Mononuclear cell (primary cell): ENCODE measurements around the gene CPA4. TPM values are rescaled to one million over a fixed set of nuclear protein-coding genes. Genes with fewer than 3 reads are reported as not detected.

Source experiments
- H3K27me3 ChIP-seq: 2 replicates; pipeline ENCODE4 v1.6.0; 2011; ENCODE audit warnings: low read length, control low read depth; ENCODE audit not compliant: insufficient read depth
- H3K4me1 ChIP-seq: 2 replicates; pipeline ENCODE4 v1.5.1; 2011; ENCODE audit warnings: mild to moderate bottlenecking, low read length, control low read depth; ENCODE audit not compliant: insufficient read depth
- H3K4me3 ChIP-seq: 2 replicates; pipeline ENCODE4 v1.5.1; 2011; ENCODE audit warnings: mild to moderate bottlenecking, low read length, moderate library complexity
- H3K9me3 ChIP-seq: 2 replicates; pipeline ENCODE4 v1.5.1; 2011; ENCODE audit warnings: low read depth, mild to moderate bottlenecking, control low read depth, low read length
- total RNA-seq: library from RNA; depleted of rRNA; stranded (reverse); fragments of >200 nt; gene quantifications from one replicate; pipeline ENCODE4 v1.2.3, GENCODE V29; 2012

The CPA4 gene
- total RNA-seq, 1 donor = 0.21 TPM

DNA sequence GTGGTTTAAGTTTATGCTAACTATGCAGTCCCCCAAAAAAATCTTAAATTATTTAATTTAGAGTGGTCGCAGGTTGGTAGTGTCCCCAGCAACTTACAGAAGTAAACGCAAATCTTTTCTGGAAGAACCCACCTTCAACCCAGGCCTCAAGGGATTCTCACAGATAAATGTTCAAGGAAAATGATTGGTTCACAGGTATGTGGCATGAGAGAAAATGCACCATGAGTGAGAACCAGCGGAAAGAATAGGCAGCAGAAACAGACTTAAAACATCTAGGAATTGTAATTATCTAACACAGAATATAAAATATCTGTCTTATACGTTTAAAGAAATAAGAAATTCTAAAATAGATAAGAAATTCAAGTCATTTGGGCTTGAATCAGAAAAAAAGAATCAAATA, 48.9 kb downstream of the CPA4 start:
- Histone ChIP-seq H3K9me3 (no peaks in the 10 kb centered on the region), H3K4me3 (no peak overlapping the region), H3K4me1 (no peaks in the 10 kb centered on the region), H3K27me3 (no peaks in the 10 kb centered on the region)

DNA sequence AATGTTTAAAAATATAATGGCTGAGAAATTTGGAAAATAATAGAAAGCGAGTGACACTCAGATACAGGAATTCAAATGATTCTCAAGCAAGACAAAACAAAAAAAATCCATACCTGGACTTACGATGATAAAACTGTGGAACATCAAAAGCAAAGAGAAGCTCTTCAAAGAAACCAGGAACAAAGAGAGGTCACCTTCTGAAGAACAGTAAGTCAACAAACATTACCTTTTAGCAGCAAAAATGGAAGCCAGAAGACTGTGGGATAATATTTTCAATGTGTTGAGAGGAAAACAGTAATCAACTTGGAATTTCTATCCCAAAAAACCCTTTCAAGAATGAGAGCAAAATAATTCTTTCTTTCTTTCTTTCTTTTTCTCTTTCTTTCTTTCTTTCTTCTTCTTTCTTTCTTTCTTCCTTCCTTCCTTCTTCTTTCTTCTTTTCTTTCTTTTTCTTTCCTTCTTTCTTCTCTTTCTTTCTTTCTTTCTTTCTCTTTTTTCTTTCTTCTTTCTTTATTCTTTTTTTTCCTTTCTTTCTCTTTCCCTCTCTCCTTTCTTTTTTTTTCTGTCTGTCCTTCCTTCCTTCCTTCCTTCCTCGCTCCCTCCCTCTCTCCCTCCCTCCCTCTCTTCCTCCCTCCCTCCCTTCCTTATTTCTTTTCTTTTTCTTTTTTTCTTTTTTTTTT, 49.9 kb downstream of the CPA4 start:
- Histone ChIP-seq H3K27me3 (no peaks in the 10 kb centered on the region), H3K9me3 (no peaks in the 10 kb centered on the region), H3K4me3 (no peak overlapping the region), H3K4me1 (no peaks in the 10 kb centered on the region)

DNA sequence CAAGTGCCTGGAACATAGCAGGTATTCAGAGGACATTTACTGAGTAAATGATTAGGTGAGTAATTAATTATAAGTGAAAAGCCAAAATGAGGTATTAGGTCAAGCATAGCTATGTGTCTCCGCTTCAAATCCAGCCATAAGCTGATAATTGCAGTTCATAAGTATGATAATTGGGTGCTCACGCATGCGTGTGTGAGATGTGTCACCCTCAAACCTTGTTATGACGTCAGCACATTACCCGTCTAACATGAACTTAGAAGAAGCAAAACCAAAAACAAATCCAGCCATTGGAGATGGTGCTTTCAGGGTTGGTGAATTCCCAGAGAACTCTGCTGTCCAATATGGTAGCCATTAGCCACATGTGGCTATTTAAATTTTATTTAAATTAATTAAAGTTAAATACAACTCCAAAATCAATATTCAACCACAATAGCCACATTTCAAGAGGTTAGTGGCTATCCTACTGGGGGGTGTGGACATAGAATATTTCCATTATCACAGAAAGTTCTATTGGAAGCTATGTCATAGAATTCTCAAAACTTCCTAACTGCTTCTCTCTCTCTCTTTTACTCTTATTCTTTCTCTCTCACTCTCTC, 51.4 kb downstream of the CPA4 start, which contains the start of gene CPA5:
Gene CPA5 (plus strand): TSS at position 546 of the 596 bp plus-strand sequence. CDS start 1,670 bp downstream, outside the sequence.
- H3K27me3 ChIP-seq = no peaks in the 10 kb centered on the region
- no peaks in the 10 kb centered on the region for H3K9me3 ChIP-seq
- H3K4me3 ChIP-seq = no peak within 1 kb of the TSS
- H3K4me1 ChIP-seq = no peaks in the 10 kb centered on the region

DNA sequence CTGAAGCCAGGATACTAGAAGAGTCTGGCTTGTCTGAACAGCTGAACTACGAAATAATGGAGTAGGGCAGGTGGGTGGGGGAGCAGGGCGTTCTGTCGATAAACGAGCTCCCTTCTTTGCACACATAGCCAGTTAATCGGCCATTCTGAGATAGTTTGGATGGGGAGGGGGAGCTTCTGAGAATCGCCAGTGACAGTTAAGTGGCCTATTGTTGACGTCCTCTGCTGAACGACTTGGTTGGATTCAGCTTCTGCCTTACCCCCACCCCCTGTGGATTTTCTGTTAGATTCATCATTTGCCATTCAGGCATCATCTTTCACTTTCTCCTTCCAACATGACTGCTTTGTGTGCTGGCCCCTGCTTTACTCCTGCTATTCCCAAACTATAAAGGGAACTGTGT, 52.2 kb downstream of the CPA4 start:
- no peaks in the 10 kb centered on the region for H3K4me1 ChIP-seq
- no peaks in the 10 kb centered on the region for H3K9me3 ChIP-seq
- H3K27me3 ChIP-seq = no peaks in the 10 kb centered on the region
- H3K4me3 ChIP-seq = no peak overlapping the region

DNA sequence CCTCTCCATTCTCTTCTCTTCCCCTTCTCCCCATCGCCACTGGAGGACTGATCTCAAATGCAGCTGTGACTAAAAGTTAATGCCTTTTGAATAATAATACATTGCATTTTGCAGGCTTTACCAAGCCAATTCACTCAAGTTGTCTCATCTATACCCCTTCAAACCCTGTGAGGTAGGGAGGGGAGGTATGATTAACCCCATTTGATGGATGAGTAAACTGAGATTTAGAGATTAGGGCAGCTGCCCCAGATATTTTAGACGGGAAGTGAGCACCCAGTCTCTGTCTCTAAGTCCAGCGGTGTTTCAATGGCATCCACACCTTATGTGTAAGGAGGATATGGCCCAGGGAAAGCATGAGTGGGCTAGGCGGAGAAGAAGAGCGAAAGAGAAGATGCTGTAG, 52.8 kb downstream of the CPA4 start:
- no peaks in the 10 kb centered on the region for H3K4me1 ChIP-seq
- H3K9me3 ChIP-seq = no peaks in the 10 kb centered on the region
- H3K4me3 ChIP-seq = no peak overlapping the region
- no peaks in the 10 kb centered on the region for H3K27me3 ChIP-seq

DNA sequence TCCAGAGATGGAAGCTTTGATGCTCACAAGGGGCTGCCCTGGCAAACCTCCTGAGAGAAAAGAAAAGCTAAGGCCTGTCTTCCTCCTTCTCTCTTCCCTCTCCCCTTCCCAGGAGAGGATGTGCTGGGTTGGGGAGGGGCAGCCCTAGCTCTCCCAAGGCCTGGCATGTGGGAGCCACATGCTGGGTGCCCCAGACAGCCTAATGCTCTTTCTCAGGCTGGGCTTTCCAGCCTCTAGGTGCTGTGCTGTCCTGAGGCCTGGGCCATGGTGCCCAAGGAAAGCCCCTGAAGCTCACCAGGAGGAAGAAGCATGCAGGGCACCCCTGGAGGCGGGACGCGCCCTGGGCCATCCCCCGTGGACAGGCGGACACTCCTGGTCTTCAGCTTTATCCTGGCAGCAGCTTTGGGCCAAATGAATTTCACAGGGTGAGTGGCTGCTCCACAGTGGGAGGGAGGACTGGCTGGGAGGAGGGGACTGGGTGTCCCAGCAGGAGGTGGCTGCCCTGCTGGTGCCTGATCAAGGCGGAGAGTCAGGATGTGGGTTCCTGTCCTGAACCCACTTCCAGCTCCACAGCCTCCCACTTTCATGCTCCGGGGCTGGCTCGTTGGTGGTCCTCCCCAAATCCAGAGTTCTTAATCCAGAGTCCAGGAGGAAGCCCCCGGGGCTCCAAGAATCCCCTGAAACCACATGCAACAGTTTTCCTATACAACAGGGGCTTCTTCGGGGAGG, 53.4 kb downstream of the CPA4 start:
- H3K27me3 ChIP-seq = no peaks in the 10 kb centered on the region
- no peak overlapping the region for H3K4me3 ChIP-seq
- H3K9me3 ChIP-seq = no peaks in the 10 kb centered on the region
- H3K4me1 ChIP-seq = no peaks in the 10 kb centered on the region

DNA sequence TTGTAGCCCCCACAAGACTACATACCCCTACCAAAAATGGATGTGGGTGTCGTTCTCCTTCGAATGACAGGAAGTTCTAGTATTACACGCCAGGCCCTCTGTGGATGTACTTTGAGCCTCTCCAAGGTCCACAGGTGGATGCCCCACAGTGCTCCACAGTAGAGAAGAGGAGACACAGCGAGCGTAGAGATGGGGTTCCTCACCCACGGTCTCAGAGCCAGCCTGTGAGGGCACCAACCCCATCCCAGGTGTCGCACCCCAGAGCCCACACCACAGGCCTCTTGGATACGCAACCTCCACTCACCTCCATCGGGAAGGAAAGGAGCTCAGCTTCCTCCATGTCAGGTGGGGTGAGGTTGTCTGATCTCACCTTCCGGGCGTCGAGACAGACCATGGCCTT, 54.0 kb downstream of the CPA4 start:
- H3K27me3 ChIP-seq = no peaks in the 10 kb centered on the region
- H3K9me3 ChIP-seq = no peaks in the 10 kb centered on the region
- H3K4me3 ChIP-seq = no peak overlapping the region
- no peaks in the 10 kb centered on the region for H3K4me1 ChIP-seq

DNA sequence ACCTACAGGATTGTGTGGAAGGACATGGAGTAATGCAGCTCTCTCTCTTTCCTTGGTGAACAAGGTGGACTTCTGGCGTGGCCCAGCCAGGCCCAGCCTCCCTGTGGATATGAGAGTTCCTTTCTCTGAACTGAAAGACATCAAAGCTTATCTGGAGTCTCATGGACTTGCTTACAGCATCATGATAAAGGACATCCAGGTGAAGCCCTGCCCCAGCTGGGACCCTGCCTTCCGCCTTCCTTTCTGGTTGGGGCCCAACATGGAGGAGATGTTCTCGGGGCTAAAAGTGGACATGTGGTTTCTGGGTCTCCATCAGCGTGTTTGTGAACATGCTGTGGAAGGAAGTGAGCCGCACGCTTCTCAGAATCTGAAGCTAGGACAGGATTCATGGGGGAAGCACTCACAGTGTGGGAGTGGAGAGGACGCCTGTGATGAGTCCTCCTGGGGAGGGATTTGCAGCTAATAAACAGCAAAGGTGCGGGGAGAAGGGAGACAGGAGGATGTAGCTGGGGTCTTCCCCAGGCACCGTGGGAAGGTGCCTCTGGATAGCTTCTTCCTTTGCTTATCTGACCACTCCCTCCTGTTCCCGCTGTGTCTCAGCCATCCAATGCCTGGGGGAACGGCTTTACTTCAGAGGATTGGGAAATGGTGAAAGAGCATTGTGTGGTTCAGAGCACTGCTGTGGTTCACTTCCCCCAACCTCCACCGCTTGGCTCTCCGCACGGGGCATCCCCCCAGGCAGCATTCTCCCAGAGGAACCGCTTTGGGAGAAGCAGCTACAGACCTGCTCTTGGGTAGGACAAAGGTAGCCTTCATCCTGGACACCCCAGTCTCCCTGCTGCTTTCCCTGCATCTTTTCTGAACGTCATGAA, 57.2 kb downstream of the CPA4 start:
- no peaks in the 10 kb centered on the region for H3K9me3 ChIP-seq
- no peaks in the 10 kb centered on the region for H3K27me3 ChIP-seq
- H3K4me1 ChIP-seq = no peaks in the 10 kb centered on the region
- H3K4me3 ChIP-seq = no peak overlapping the region

DNA sequence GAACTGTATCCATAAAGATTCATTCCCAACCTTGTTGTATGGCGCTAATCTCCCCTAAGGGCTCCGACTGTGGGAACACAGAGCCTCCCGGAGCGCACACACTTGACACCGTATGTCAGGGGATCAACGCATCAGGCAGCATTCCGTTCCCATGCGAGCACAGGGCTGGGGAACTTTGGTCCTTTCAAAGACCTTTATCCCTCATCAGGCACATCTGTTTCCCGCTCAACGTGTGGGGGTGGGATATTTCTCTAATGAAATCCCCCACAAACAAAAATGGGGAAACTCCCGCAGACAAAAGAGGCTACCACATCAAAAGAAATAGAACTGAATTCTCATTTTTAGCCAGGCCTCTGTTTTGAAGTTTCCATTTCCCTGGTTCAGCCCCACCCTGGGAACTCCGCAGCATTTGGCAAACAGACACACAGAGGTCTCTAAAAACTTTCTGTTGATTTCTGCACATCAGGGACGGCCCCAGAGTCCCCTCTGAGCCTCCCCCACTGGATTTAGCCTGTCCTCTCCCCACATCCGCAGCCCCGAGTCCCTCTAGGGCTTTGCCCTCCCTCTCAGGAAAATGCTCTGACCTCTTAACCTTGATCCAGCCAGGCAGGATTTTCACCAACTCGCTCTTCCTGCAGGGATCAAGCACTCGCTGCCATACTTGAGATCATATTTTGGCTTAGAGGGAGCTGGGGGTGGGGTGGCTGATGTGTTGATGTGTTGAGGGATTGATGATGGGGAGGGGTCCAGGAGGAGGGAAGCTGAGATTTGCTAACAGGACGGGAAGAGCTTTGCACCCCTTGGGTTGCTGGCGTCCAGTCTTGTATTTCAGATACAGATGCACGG, 58.2 kb downstream of the CPA4 start:
- H3K9me3 ChIP-seq = no peaks in the 10 kb centered on the region
- no peak overlapping the region for H3K4me3 ChIP-seq
- H3K4me1 ChIP-seq = no peaks in the 10 kb centered on the region
- H3K27me3 ChIP-seq = no peaks in the 10 kb centered on the region

DNA sequence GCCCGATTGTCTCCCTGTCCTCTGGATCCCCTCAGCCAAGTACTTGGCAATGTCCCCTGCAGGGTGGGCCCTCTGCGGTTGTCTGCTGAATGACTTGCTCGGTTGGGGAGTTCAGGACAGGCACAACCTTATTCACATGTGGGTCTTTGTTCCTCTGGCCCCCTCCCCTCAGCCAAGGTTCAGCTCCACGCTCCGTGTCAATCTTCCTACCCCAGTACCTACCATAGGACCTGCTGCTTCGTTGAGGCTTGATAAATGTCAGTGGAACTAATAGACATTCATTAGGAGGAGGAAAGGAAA, 58.8 kb downstream of the CPA4 start:
- Histone ChIP-seq H3K4me1 (no peaks in the 10 kb centered on the region), H3K4me3 (no peak overlapping the region), H3K27me3 (no peaks in the 10 kb centered on the region), H3K9me3 (no peaks in the 10 kb centered on the region)

DNA sequence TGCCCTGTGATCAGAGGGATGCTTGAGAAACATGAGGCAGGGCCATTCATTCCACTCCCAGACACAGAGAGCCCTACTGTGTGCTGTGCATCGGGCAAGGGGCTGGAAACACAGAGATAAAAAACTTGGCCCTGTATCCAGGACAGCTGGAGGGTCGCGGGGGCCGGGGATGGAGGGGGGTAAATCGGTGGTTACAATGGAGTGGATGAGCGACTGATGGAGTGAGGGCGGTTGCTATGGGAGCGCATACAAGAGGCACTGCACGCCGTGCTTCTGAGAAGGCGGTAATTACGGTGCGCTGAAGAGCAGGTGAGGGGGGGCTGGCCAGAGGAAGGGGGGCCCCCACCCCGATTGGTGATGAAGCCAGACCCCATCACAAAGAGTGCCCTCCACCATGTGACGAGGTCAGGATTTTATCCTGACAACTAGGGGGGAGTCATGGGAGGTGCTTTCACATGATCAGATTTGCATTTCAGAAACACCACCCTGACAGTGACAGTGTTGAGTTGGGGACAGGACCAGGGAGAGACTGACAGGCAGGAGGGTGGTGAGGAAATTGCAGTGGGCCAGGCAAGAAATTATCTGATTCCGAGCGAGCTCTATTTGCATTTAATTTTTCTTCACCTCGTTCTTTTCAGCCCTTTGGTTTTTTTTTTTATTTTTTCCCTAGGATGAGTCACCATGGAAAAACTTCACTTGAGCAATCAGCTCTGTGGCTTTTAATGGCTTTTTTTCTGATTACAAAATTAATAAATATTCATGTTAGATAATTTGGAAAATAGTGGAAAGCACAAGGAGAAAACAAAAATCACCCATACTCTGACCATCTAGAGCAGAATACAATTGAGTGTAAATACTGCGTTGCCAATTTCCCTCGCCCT, 59.5 kb downstream of the CPA4 start:
- H3K9me3 ChIP-seq = no peaks in the 10 kb centered on the region
- no peak overlapping the region for H3K4me3 ChIP-seq
- no peaks in the 10 kb centered on the region for H3K27me3 ChIP-seq
- no peaks in the 10 kb centered on the region for H3K4me1 ChIP-seq

DNA sequence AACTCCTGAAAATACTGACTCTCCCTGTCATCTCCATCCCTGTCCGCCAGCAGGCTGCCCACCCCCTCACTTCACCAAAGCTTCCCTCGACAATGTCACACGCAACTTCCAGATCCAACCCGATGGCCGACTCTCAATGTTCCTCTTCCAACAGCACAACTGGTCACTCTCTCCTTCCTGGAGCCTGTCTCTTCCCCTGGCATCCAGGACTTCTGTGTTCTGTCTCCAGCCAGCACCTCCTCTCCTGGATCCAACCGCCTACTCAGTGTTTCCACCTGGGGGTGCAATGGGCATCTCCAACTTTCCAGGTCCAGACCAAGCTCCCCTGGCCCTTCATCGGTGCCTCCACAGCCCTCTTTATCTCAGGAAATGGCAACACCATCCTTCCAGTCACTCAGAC, 60.2 kb downstream of the CPA4 start:
- Histone ChIP-seq H3K9me3 (no peaks in the 10 kb centered on the region), H3K4me3 (no peak overlapping the region), H3K4me1 (no peaks in the 10 kb centered on the region), H3K27me3 (no peaks in the 10 kb centered on the region)

DNA sequence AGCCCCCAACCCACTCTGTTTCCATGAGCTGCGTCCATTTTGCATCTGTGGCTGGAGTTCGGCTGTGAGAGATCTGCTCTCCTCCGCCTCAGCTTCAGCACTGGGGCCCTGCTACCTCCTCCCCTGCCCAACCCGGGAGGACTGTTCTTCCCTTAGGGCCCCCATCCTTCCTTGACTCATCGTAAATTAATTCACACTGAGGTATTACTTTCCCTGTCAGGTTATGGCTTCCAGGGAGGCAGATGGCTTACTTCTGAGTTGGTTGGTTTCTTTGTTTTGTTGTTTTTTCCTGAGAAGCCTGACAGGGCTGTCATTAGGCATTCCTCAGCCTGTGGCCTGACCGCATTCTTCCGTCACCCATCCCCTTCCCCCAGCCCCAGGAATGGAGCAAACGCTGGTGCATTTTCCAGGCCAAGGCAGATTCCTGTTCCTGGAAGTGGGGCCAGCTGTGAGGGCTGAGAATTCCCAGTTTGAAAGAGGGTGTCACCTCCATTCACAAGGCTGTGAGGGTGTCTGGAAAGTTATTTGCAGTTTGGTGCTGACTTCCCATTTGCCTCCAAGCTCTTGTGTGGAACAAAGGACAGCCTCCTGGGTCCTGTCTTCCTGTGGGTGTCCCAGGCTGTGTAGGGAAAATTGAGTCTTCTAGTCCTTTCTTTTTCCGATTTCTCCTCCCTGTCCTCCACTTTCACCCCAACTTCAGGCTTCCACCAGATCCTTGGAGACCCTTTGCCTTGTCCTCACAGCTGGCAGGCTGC, 63.3 kb downstream of the CPA4 start:
- no peaks in the 10 kb centered on the region for H3K4me1 ChIP-seq
- no peak overlapping the region for H3K4me3 ChIP-seq
- no peaks in the 10 kb centered on the region for H3K9me3 ChIP-seq
- H3K27me3 ChIP-seq = no peaks in the 10 kb centered on the region
